K562 (cell line): ENCODE results near the gene SLC13A3. TPM values are rescaled to one million over a fixed set of nuclear protein-coding genes. Genes with fewer than 3 reads are reported as not detected.
A peak's percentile ranks its signal among the peaks of the same experiment; 100 is the strongest.

Experiments used
- ATAC-seq: fragments of 200-7000 bp; cut with Tn5 transposase; 3 replicates; pipeline ENCODE4 v1.9.1; 2020; ENCODE audit warnings: moderate library complexity
- BruUV-seq: library from RNA; stranded (reverse); fragments of 400-500 nt; replicated peaks from 2 replicates; lab custom pipeline; 2021; lab: Mats Ljungman, UMichigan
- CTCF ChIA-PET: fragments of 300-600 bp; formaldehyde crosslinking; extraction: SDS; loops from one replicate; lab custom pipeline; 2021; ENCODE audit warnings: low intra/inter-chr PET ratio; lab: Yijun Ruan, JAX
- POLR2A ChIA-PET: fragments of 300-600, 350-650 bp; sonication (Branson Sonifier 250); formaldehyde crosslinking; extraction: SDS; loops from one replicate; lab custom pipeline; 2021; ENCODE audit warnings: antibody characterized with exemption, inconsistent platforms; lab: Yijun Ruan, JAX
- DNase-seq, 4 experiments: peaks; one replicate each; pipeline versions ENCODE4 v3.0.0 to v3.0.0-alpha.2; 2011 to 2018; ENCODE audit warnings: low spot score in 3 of 4, mixed read lengths in 3 of 4; ENCODE audit errors: extremely low read depth in 1 of 4
- FAIRE-seq: peaks from 2 replicates; lab custom pipeline; 2011; peaks lifted over from hg19 to GRCh38; lab: Jason Lieb, UNC
- H2AFZ ChIP-seq: 2 replicates; pipeline ENCODE4 v1.6.0; 2011; ENCODE audit warnings: low read depth, low read length, control low read depth, inconsistent platforms
- H3K27ac ChIP-seq: fragments of 200-600 bp; 3 replicates; pipeline ENCODE4 v1.8.0; 2011; ENCODE audit warnings: low read depth, mild to moderate bottlenecking, control low read depth, inconsistent platforms, low read length, moderate library complexity, mixed read lengths; ENCODE audit errors: extremely low read depth
- H3K27me3 ChIP-seq, 2 experiments: fragments of 300-600 bp in 1 of 2; 2 replicates in 1 of 2; 3 replicates in 1 of 2; pipeline versions ENCODE4 v1.6.0 to v1.8.0; 2011; ENCODE audit warnings: inconsistent platforms in 2 of 2, low read length in 2 of 2, mild to moderate bottlenecking in 1 of 2, mixed read lengths in 1 of 2, moderate library complexity in 1 of 2; ENCODE audit not compliant: control insufficient read depth in 2 of 2, insufficient read depth in 2 of 2
- H3K36me3 ChIP-seq: fragments of 300-600 bp; 3 replicates; pipeline ENCODE4 v1.8.0; 2011; ENCODE audit warnings: mild to moderate bottlenecking, low read length, inconsistent platforms; ENCODE audit not compliant: control insufficient read depth, insufficient read depth
- H3K4me1 ChIP-seq, 2 experiments: fragments of 200-600 bp in 1 of 2; replicated peaks in 1 of 2; 2 replicates in 1 of 2; 3 replicates in 1 of 2; pipeline versions ENCODE4 v1.5.1 to v1.8.0; 2011; ENCODE audit warnings: inconsistent platforms in 2 of 2, low read length in 2 of 2, mild to moderate bottlenecking in 1 of 2, mixed read lengths in 1 of 2, moderate library complexity in 1 of 2; ENCODE audit not compliant: control insufficient read depth in 2 of 2, insufficient read depth in 2 of 2
- H3K4me2 ChIP-seq: 2 replicates; pipeline ENCODE4 v1.6.1; 2011; ENCODE audit warnings: low read length, control low read depth, inconsistent platforms, mixed read lengths; ENCODE audit not compliant: insufficient read depth
- H3K4me3 ChIP-seq: fragments of 200-600 bp; sonication (generic), shearing (Covaris generic); 2 replicates; pipeline ENCODE4 v1.5.1; 2016; ENCODE audit warnings: control low read depth, inconsistent platforms
- H3K79me2 ChIP-seq: fragments of 200-600 bp; 3 replicates; pipeline ENCODE4 v1.8.0; 2011; ENCODE audit warnings: low read length, inconsistent platforms; ENCODE audit not compliant: control insufficient read depth, insufficient read depth
- H3K9ac ChIP-seq, 2 experiments: 2 replicates each; pipeline versions ENCODE4 v1.6.0 to v1.6.1; 2011; ENCODE audit warnings: low read depth in 2 of 2, low read length in 2 of 2, control low read depth in 1 of 2, inconsistent platforms in 1 of 2, mild to moderate bottlenecking in 1 of 2, mixed read lengths in 1 of 2; ENCODE audit not compliant: insufficient read depth in 1 of 2
- H3K9me1 ChIP-seq: one replicate; pipeline ENCODE4 v1.6.0; 2011; ENCODE audit warnings: inconsistent platforms, mild to moderate bottlenecking, low read length, moderate library complexity; ENCODE audit not compliant: control insufficient read depth, insufficient read depth
- H3K9me3 ChIP-seq: replicated peaks from 2 replicates; pipeline ENCODE4 v1.5.1; 2011; ENCODE audit warnings: low read depth, low read length, inconsistent platforms; ENCODE audit not compliant: control insufficient read depth, insufficient read depth
- H4K20me1 ChIP-seq: replicated peaks from 2 replicates; pipeline ENCODE4 v1.6.1; 2011; ENCODE audit warnings: low read length, inconsistent platforms, mixed read lengths; ENCODE audit not compliant: control insufficient read depth, insufficient read depth
- ARID1B ChIP-seq: fragments of 450-650 bp; IDR thresholded peaks from 2 replicates; pipeline ENCODE4 v1.6.1; 2016; ENCODE audit warnings: antibody characterized with exemption, mild to moderate bottlenecking, inconsistent platforms
- BRD4 ChIP-seq: fragments of 200-600 bp; sonication (generic); IDR thresholded peaks from 2 replicates; pipeline ENCODE4 v1.6.1; 2017; ENCODE audit warnings: inconsistent platforms
- CBFA2T2 ChIP-seq: fragments of 450-650 bp; conservative IDR thresholded peaks from 2 replicates; pipeline ENCODE4 v1.6.1; 2017; ENCODE audit warnings: mild to moderate bottlenecking
- CEBPG ChIP-seq, 3 experiments: fragments of 200-800 bp in 1 of 3; sonication (Bioruptor generic) in 1 of 3; sonication (generic) in 1 of 3; formaldehyde crosslinking in 1 of 3; IDR thresholded peaks in 2 of 3; conservative IDR thresholded peaks in 1 of 3; 2 replicates each; pipeline versions ENCODE4 v1.6.1 to v1.8.0; 2016 to 2022; ENCODE audit warnings: missing compliant biosample characterization in 2 of 3, missing genetic modification characterization in 2 of 3, mild to moderate bottlenecking in 1 of 3, missing genetic modification reagents in 1 of 3
- CHD4 ChIP-seq: fragments of 200-600 bp; sonication (generic); IDR thresholded peaks from 3 replicates; pipeline ENCODE4 v1.6.1; 2012; ENCODE audit warnings: low read depth, mild to moderate bottlenecking, mixed read lengths, low read length, inconsistent platforms; ENCODE audit not compliant: insufficient read depth, insufficient replicate concordance, poor library complexity, severe bottlenecking
- CREB1 ChIP-seq, 2 experiments: sonication (generic) in 1 of 2; formaldehyde crosslinking in 1 of 2; IDR thresholded peaks; 2 replicates each; pipeline versions ENCODE4 v1.6.1 to v1.8.0; 2012 to 2022; ENCODE audit warnings: inconsistent platforms in 1 of 2, mild to moderate bottlenecking in 1 of 2, missing genetic modification reagents in 1 of 2, moderate library complexity in 1 of 2
- CREM ChIP-seq: IDR thresholded peaks from 2 replicates; pipeline ENCODE4 v1.6.1; 2014; ENCODE audit warnings: antibody characterized with exemption, low read depth
- E2F4 ChIP-seq: sonication (generic); formaldehyde crosslinking; IDR thresholded peaks from 2 replicates; pipeline ENCODE4 v1.8.0; 2022; ENCODE audit warnings: mild to moderate bottlenecking, low read depth, missing genetic modification reagents
- IRF9 ChIP-seq: fragments of 450-650 bp; IDR thresholded peaks from 2 replicates; pipeline ENCODE4 v1.6.1; 2016; ENCODE audit warnings: missing biosample characterization, missing genetic modification characterization
- KDM1A ChIP-seq, 2 experiments: fragments of 450-650 bp; IDR thresholded peaks; 2 replicates each; pipeline ENCODE4 v1.6.1; 2016; ENCODE audit warnings: mild to moderate bottlenecking in 2 of 2
- MNT ChIP-seq, 2 experiments: fragments of 450-650 bp; conservative IDR thresholded peaks; 2 replicates each; pipeline ENCODE4 v1.6.1; 2017; ENCODE audit warnings: mild to moderate bottlenecking in 2 of 2, moderate library complexity in 2 of 2
- NCOA2 ChIP-seq, 2 experiments: fragments of 450-650 bp; IDR thresholded peaks; 2 replicates each; pipeline ENCODE4 v1.6.1; 2018; ENCODE audit warnings: mild to moderate bottlenecking in 2 of 2, moderate library complexity in 1 of 2; ENCODE audit not compliant: partially characterized antibody in 2 of 2
- PCBP2 ChIP-seq: fragments of 200-400 bp; formaldehyde crosslinking; IDR thresholded peaks from 2 replicates; pipeline ENCODE4 v1.6.1; 2018; ENCODE audit warnings: low read length, low read depth, mild to moderate bottlenecking, moderate library complexity; ENCODE audit not compliant: poor library complexity, severe bottlenecking
- ZBTB12 ChIP-seq: fragments of 250-450 bp; sonication (Bioruptor Pico); IDR thresholded peaks from 2 replicates; pipeline ENCODE4 v1.4.0; 2020
- ZNF316 ChIP-seq: fragments of 450-650 bp; IDR thresholded peaks from 2 replicates; pipeline ENCODE4 v1.6.1; 2016
- WGBS: fragments of 100-300 bp; shearing (Covaris generic); methylation state at CpG from one replicate; pipeline ENCODE4 v1.1.6; 2016; ENCODE audit warnings: low coverage, mixed read lengths; ENCODE audit not compliant: insufficient coverage; ENCODE audit errors: missing lambda C conversion rate; 5-methylcytosine and 5-hydroxymethylcytosine counted together
- in situ Hi-C: fragments of 300-500 bp; cut with MboI; formaldehyde crosslinking; loops from 4 replicates; pipeline ENCODE4 v1.15.0; 2018; ENCODE audit warnings: inconsistent platforms, mixed read lengths
- intact Hi-C: fragments of 100-400 bp; cut with micrococcal nuclease; formaldehyde crosslinking; loops from 2 replicates; pipeline ENCODE4 v1.14.2; 2022
- polyA plus RNA-seq, 8 experiments: library from polyadenylated mRNA; depleted of rRNA in 4 of 8; stranded (reverse) in 5 of 8; unstranded in 3 of 8; fragments of >200 nt; fragmentation: Nextera tagmentation in 2 of 8; fragmentation: Illumina TruSeq in 1 of 8; extraction: Ambion mirVana in 2 of 8; extraction: Trizol in 1 of 8; gene quantifications; 2 replicates each; pipeline versions ENCODE4 v1.2.1 to v1.2.3, GENCODE V29; 2011 to 2014; ENCODE audit warnings: inconsistent platforms in 1 of 8, missing spikeins in 1 of 8
- total RNA-seq, 7 experiments: library from RNA; depleted of rRNA in 6 of 7; stranded (reverse); fragments of >200 nt in 6 of 7; fragmentation: Illumina TruSeq in 2 of 7; extraction: Trizol in 2 of 7; gene quantifications; 2 replicates each; pipeline versions ENCODE4 v1.2.1 to v1.2.3, GENCODE V29; 2011 to 2021; ENCODE audit warnings: low replicate concordance in 1 of 7

SLC13A3 gene
- total and polyA plus RNA-seq, 9 of the 15 experiments (the other 6 are each of a cell fraction or from before 2014, with no cell fraction given), result 5.5 to 16.4 (median 8.5) TPM

GRCh38 chr20:46573788-46574584, 77.3 kb downstream of the SLC13A3 start:
- peak; percentile 61 for FAIRE-seq
- Histone ChIP-seq H3K4me2 (peak overlapping the region; percentile 10; the same call in 1 of the 2 replicates), H2AFZ (no peak overlapping the region), H3K27ac (no peak overlapping the region), H3K9me3 (peaks cover 2% of the 10 kb centered on the region; the same call in 1 of the 2 replicates), H3K9ac (no peak overlapping the region; a peak in 1 of 4 replicates), H4K20me1 (no peaks in the 10 kb centered on the region; the same call in none of the 2 replicates), H3K4me1 (peaks cover 7 to 12% of the 10 kb centered on the region in 2 experiments; a peak in 3 of 5 replicates), H3K4me3 (no peak overlapping the region), H3K36me3 (no peaks in the 10 kb centered on the region), H3K27me3 (no peaks in the 10 kb centered on the region), H3K9me1 (no peaks in the 10 kb centered on the region), H3K79me2 (no peaks in the 10 kb centered on the region)
- ChIA-PET POLR2A (interaction anchor here (0.7 to 2.2 kb wide), 5 partner anchors 11 to 994 kb away, joined by 3 to 8 read pairs (median 3); no protein-coding TSS in a partner anchor), CTCF (no interaction called here)
- DNase-seq, result peak in 3 of 4 experiments; percentile 27 to 67 (median 58)
- intact Hi-C loops, result no loop called here
- in situ Hi-C loops, result no loop called here
- 30% methylated on average over 19 of the region's 19 CpGs for WGBS
- no TSS peak for BruUV-seq
- peak; percentile 86 for ATAC-seq
- TF ChIP-seq CREB1 (IDR thresholded peaks at IDR 0.05), result no peak
- peak; percentile 37; the same call in 1 of the 2 replicates for TF ChIP-seq CREB1 (CRISPR knock-in tag; IDR thresholded peaks at IDR 0.05)
- no peak for TF ChIP-seq MNT (conservative IDR thresholded peaks at IDR 0.05)
- TF ChIP-seq CHD4, result peak; percentile 68
- TF ChIP-seq ZBTB12 (CRISPR knock-in tag), result peak; percentile 31; the same call in 1 of the 2 replicates
- peak; percentile 71 for TF ChIP-seq ZNF316
- no peak for TF ChIP-seq PCBP2
- peak; percentile 78 for TF ChIP-seq CEBPG (CRISPR knock-in tag; IDR thresholded peaks at IDR 0.05)
- TF ChIP-seq CEBPG (tag; conservative IDR thresholded peaks at IDR 0.05 in 1 of 2, IDR thresholded peaks at IDR 0.05 in 1 of 2), result peak; percentile 78 to 85
- no peak for TF ChIP-seq BRD4
- TF ChIP-seq CBFA2T2, result peak; percentile 39
- no peak for TF ChIP-seq NCOA2 (IDR thresholded peaks at IDR 0.05; ENCODE audit: partially characterized antibody in 2 of 2)
- no peak for TF ChIP-seq E2F4 (CRISPR knock-in tag)
- TF ChIP-seq KDM1A (IDR thresholded peaks at IDR 0.05), result peak; percentile 72 to 86
- peak; percentile 72 for TF ChIP-seq CREM
- TF ChIP-seq IRF9 (tag), result peak; percentile 78
- peak; percentile 48 for TF ChIP-seq ARID1B
